Hypothalamus (tissue), 51 donors: Measurements from ENCODE around the gene STARD7.
A peak's percentile ranks its signal among the peaks of the same experiment; 100 is the strongest.

Source experiments
- DNase-seq, 51 donors: peaks; one replicate each; lab custom pipeline; 2025; lab: John Stamatoyannopoulos, UW

The STARD7 gene

GRCh38 chr2:96202152-96202854, 6.3 kb downstream of the STARD7 start:
- no peak for DNase-seq

GRCh38 chr2:96201338-96201737, 7.3 kb downstream of the STARD7 start:
- DNase-seq = no peak

GRCh38 chr2:96198921-96199320, 9.7 kb downstream of the STARD7 start:
- DNase-seq = no peak

DNA sequence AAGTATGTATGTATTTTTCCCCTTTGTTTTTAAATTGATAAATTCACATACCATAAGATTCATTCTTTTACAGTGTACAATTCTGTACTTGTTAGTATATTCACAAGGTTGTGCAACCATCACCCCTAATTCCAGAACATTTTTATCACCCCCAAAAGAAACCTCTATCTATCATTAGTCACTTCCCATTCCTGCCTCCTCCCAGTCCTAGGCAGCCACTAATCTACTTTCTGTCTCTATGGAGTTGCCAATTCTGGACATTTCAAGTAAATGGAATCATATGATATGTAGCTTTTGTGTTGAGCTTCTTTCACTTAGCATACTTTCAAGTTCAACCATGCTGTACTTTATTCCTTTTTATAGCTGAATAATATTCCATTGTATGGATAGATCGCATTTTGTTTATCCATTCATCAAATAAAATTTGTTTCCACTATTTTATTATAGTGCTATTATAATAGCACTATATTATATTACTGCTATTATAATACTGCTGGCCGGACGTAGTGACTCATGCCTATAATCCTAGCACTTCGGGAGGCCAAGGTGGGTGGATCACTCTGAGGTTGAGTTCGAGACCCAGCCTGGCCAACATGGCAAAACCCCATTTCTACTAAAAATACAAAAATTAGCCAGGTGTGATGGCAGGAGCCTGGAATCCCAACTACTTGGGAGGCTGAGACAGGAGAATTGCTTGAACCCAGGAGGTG, 10.9 kb downstream of the STARD7 start:
- DNase-seq = no peak

DNA sequence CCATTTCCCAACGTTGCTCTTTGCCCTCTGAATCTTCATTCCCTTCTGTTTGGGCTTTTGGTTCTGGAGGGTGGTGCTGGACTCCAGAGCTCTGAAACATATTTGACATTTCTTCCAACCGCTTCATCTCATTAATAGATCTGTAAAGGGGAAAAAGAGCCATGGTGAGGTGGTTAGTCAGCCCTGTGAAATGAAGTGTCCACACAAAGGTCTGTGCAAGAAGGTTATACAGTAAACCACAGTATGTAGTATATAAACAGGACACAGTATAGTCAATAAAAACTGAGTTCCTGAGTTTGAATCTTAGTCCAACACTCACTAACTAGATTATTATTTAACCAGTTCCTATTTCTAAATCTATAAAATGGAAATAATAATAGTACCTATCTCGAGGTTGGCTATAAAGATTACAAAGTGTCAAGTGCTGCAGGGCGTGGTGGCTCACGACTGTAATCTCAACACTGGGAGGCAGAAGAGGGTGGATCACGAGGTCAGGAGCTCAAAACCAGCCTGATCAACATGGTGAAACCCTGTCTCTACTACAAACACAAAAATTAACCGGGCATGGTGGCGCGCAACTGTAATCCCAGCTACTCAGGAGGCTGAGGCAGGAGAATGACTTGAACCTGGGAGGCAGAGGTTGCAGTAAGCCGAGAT, 13.1 kb downstream of the STARD7 start:
- DNase-seq = no peak

DNA sequence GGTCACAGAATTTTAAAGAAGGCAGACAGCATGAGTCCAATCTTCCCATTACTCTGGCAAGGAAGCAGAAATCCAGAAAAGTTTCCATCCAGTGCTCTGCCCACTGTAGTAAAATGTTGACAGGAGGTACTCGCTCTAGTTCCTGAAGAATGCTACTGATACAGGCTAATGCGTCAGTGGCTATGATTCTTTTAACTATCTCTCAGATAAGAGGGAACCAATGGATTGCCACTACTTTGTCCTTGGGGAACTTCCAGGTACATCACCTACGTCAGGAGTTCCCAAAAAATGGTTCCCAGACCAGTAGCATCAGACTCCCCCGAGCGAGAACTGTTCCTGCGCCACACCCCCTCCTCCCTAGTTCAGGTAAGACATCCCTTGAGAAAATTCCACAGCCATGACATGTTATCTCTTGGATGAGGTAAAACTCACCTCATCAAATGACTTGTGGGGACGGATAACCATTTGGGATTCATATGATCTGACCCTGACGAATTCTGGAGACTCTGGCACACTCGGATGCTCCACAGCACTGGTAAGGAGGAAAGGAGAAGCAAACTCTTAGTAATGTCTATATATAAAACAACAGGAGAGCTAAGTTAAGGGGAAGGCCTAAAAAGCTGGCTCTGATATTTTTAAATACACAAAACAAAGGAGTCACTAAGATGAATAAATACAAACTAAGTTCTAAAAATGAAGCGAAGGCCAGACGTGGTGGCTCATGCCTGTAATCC, 16.5 kb downstream of the STARD7 start:
- no peak for DNase-seq

DNA sequence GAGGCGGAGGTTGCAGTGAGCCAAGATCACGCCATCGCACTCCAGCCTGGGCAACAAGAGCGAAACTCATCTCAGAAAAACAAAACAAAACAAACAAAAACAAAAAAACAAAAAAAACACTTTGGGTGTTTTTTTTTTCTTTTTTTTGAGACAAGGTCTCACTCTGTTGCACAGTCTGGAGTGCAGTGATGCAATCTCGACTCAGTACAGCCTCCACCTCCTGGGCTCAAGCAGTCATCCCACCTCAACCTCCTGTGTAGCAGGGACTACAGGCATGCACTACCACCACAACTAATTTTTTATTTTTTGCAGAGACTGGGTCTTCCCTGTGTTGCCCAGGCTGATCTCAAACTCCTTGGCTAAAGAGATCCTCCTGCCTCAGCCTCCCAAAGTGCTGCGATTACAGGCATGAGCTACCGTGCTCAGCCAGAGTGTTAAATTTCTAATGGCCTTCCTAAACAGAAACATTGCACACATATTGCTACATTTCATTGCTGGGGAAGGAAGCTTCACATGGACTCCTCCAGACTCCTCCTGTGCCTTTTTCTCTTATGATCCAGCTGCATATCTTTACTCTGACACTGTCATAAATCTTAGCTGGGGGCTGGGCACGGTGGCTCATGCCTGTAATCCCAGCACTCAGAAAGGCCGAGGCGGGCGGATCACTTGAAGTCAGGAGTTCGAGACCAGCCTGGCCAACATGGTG, 19.7 kb downstream of the STARD7 start:
- DNase-seq = no peak

DNA sequence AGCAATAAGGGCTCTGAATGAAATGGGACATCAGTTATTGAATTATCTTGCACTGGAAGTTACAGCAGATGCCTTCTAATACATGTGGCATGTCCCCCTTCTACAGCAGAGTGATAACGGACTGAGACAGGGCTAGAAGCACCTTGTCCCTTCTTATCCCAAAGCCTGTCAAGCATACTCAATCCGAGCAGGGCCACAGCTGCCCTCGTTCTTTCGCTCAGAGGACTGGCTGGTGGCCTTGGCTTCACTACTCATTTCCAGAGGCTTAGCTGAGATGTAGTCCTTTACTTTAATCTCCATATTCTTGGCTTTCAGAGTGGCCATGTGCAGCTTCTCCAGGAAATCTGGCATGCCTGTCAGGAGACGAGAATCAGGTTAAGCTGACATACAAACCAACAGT, 22.1 kb downstream of the STARD7 start:
- no peak for DNase-seq

- no peak for DNase-seq
Measured at GRCh38 chr2:96185516-96185915, 23.1 kb downstream of the STARD7 start.

- DNase-seq = no peak
Measured at GRCh38 chr2:96184989-96185388, 23.6 kb downstream of the STARD7 start.

- DNase-seq = no peak
Measured at GRCh38 chr2:96184188-96184587, 24.4 kb downstream of the STARD7 start.

- DNase-seq = no peak
Measured at GRCh38 chr2:96181529-96181928, 27.1 kb downstream of the STARD7 start.

GRCh38 chr2:96180521-96180920, 28.1 kb downstream of the STARD7 start:
- no peak for DNase-seq

DNA sequence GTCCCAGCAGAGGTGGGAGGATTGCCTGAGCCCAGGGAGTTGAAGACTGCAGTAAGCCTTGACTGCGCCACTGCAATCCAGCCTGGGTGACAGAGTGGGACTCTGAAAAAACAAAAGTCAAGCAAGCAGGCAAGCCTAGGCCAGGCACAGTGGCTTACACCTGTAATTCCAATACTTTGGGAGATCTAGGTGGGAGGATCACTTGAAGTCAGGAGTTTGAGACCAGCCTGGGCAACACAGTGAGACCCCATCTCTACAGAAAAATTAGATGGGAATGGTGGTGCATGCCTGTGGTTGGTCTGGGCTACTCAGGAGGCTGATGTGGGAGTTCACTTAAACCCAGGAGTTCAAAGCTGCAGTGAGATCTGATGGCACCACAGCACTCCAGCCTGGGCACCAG, 28.6 kb downstream of the STARD7 start:
- no peak for DNase-seq

DNA sequence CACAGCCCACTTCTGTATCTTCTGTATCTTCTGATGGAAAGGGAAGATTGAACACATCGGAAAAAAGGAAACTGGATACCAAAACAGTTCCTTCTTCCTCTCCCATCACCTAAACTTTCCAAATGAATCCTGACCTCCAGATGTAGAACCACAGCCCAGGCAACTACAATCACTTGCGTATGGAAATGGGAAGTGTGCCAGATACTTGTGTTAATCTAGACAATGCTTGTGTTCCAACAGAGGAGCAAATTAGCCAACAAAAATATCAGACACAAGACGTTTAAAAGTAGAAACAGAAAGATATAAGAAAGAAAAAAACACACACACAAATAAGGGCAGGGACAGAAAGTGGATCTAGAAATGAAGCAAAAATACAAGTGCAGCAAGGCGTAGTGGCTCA, 32.0 kb downstream of the STARD7 start:
- DNase-seq = no peak

DNA sequence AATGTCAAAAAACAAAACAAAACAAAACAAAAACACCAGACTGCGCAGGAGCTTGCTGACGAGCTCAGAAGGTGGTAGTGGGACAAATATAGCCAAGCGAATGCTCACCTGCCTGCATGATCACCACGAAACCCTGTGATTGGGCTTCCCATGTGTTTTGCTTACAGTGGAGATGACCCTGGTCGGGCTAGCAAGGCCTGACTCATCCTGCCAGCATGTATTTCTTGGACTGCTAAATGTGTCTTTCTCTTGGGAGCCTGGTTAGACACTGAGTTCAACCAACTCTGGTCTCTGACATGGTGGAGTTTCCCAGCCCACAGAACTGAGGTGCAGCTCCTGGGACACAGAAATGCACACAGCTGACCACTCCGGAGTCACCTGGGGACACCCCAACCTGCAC, 32.7 kb downstream of the STARD7 start:
- no peak for DNase-seq

DNA sequence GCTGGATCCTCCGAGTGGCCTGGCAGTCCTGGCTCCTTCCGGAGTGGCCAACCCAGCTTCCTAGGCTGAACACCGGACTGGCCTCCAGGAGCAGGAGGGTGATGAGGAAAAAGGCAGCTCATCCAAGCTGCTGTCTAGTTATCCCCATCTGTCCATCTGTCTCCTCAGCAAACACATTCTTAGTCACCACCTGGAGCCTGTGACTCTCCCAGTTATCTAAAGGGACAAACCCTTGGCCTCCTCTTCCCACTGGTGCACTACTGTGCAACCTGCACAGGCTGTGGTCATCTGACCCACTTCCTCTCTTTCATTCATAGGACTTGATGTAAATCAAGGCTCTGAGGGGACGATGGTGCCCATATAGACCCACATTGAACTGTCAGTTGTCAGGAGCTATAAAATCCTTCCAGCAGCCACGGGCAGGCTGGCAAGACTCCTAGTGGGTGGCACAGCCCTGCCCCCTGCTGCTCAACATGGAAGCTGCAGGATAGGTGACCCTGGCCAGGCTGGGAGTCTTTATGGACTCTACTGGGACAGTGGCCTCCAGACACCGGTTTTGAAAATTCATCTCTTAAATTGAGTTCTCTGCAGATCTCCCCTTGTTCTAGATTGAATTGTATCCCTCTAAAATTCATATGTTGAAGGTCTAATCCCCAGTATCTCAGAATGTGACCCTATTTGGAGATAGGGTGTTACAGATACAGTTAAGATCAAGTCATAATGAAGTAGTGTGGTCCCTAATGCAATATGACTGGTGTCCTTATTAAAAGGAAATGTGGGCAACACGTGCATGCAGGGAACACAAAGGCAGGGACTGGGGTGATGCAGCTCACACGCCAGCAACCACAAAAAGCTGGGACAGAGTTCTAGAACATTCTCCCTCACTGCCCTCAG, 34.1 kb downstream of the STARD7 start:
- DNase-seq = peak in 46 of 51 donors; percentile 9 to 85 (median 59)

- DNase-seq = no peak
Measured at GRCh38 chr2:96171831-96172230, 36.8 kb downstream of the STARD7 start.

GRCh38 chr2:96170626-96171025, 38.0 kb downstream of the STARD7 start:
- no peak for DNase-seq
